ENCODE measurements around the gene TMEM184B.

Gene TMEM184B

DNA sequence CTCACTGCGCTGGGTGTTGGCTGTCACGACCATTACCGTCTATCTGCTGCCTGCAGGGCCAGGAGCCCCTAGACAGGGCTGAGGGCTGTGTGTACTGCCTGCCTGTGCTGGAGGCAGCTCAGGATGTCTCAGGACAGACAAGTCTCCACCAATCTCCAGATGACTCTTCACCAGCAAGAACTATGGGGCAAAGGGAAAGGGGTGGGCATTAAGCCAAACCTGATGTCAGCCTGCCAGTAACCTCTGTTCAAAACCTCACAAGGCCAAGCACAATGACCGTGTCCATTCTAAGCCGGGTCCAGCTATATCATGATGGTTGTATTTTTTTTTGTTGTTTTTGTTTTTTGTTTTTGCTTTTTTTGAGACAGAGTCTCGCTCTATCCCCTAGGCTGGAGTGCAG is 39.4 kb downstream of the TMEM184B start:
- H3K36me3 Mint-ChIP-seq = peaks cover 52% of the 10 kb centered on the region
- no peak for ATAC-seq
- H3K27ac Mint-ChIP-seq = no peak overlapping the region
- H3K27me3 Mint-ChIP-seq = no peaks in the 10 kb centered on the region
- no peak overlapping the region for H3K4me3 Mint-ChIP-seq
- H3K4me1 Mint-ChIP-seq = peaks cover 5% of the 10 kb centered on the region
- no peaks in the 10 kb centered on the region for H3K9me3 Mint-ChIP-seq

DNA sequence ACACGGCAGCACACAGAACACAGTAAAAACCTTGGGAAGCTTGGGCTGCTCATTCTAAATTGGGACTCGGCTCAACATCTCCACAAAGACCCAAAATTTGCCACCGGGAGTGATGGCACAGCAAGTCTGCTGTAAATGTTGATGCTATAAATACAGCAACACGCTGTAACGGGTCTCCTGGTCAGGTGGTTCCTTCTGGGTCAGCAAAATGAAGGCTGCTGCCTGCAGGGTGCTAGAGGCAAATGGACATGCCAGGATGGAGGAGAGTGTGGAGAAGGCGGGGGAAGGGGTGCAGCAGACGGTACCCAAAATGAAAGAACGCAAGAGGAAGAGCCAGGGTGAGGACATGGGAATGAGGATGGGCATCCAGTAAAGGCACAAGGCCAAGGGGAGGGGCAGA is 40.6 kb downstream of the TMEM184B start:
- Mint-ChIP-seq H3K4me1 (peaks cover 5% of the 10 kb centered on the region), H3K27ac (no peak overlapping the region), H3K4me3 (no peak overlapping the region), H3K9me3 (no peaks in the 10 kb centered on the region), H3K27me3 (no peaks in the 10 kb centered on the region), H3K36me3 (peaks cover 46% of the 10 kb centered on the region)
- ATAC-seq = no peak

DNA sequence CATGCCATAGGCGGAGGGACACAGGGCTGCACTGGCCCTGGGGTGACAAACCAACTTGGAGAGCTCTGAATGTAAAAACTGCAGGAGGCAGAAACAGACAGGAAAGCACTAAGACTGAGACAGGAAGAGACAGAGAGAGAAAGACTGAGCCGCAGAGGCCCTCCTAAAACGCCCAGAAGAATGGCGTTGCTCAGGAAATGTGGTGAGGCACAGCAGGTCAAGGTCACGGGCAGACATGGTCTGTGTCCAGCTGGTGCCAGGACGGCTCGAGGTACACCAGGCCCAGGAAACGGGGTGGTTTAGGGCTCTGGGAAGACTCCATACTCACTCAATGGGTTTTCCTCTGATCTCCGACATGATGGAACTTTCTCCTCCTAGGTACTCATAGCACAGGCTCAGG is 41.9 kb downstream of the TMEM184B start:
- peaks cover 5% of the 10 kb centered on the region for H3K4me1 Mint-ChIP-seq
- H3K27ac Mint-ChIP-seq = no peak overlapping the region

DNA sequence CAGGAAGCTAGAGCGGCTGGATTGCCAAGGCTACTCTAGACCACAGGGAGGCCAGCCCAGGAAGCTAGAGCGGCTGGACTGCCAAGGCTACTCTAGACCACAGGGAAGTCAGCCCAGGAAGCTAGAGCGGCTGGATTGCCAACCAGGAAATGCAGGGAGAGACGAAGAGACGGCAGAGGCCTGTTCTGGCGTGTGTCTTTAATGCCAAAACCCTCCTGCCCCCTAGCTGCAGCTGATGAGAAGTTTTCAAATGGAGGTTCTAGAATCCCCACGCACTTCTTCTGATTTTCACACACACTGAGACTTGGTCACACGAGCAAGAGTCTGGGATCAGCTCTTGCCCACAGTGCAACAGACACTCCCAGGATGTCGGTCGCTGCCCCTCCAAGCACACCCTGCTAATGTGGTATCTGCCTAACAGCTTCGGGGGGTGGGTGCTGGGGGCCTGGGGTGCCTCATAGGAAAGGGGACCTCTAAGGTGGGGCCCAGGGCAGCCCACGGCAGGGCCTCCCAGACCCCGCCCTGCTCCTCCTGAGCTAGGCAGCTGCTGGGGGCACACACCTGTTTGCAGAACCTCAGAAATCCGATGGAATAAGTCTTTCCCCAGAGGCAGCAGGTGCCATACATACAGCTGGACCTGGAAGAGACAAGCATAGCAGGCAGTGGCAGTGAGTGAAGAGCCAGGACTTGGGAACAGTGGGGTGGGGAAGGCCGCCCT is 42.5 kb downstream of the TMEM184B start:
- no peak for ATAC-seq
- H3K36me3 Mint-ChIP-seq = peaks cover 41% of the 10 kb centered on the region
- H3K4me1 Mint-ChIP-seq = peaks cover 5% of the 10 kb centered on the region
- H3K9me3 Mint-ChIP-seq = no peaks in the 10 kb centered on the region
- no peak overlapping the region for H3K27ac Mint-ChIP-seq
- H3K27me3 Mint-ChIP-seq = no peaks in the 10 kb centered on the region
- H3K4me3 Mint-ChIP-seq = no peak overlapping the region

More for the DNA sequence above, 41.9 kb downstream of the TMEM184B start:
- Mint-ChIP-seq H3K9me3 (no peaks in the 10 kb centered on the region), H3K27me3 (no peaks in the 10 kb centered on the region), H3K4me3 (no peak overlapping the region), H3K36me3 (peaks cover 44% of the 10 kb centered on the region)
- ATAC-seq = no peak

DNA sequence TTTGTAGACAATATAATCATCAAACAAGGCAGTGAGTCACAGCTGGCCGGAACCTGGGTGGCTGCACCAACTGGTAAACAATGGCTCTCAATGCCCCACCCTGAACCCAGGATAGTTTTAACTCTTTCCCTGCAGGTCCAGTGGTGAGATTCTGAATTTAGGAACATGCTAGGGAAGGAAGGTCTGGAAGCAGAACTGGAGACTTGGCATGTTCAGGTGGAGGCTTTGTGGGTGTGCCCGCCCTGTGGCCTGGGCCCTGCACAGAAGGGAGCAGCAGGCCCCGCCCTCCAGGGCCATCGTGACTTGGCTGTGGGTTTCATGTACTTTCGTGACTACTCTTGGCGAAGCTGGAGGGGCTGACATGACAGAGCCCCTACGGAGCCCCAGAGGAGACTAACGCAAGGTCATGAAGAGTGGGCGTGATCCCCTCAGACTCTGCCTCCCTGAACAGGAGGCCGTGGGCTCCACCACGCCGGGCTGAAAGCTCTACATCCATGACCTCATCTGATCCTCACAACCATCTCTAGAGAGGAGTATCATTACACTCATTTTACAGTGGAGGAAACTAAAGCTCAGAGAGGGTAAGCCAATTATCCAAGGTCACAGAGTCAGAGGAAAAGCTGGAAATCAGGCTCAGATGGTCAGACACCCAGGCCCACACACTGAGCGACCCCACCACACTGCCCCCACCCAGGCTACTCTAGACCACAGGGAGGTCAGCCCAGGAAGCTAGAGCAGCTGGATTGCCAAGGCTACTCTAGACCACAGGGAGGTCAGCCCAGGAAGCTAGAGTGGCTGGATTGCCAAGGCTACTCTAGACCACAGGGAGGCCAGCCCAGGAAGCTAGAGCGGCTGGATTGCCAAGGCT is 43.7 kb downstream of the TMEM184B start:
- H3K9me3 Mint-ChIP-seq = no peaks in the 10 kb centered on the region
- no peaks in the 10 kb centered on the region for H3K27me3 Mint-ChIP-seq
- H3K4me1 Mint-ChIP-seq = peaks cover 5% of the 10 kb centered on the region
- ATAC-seq = no peak
- H3K27ac Mint-ChIP-seq = no peak overlapping the region
- no peak overlapping the region for H3K4me3 Mint-ChIP-seq
- peaks cover 35% of the 10 kb centered on the region for H3K36me3 Mint-ChIP-seq

DNA sequence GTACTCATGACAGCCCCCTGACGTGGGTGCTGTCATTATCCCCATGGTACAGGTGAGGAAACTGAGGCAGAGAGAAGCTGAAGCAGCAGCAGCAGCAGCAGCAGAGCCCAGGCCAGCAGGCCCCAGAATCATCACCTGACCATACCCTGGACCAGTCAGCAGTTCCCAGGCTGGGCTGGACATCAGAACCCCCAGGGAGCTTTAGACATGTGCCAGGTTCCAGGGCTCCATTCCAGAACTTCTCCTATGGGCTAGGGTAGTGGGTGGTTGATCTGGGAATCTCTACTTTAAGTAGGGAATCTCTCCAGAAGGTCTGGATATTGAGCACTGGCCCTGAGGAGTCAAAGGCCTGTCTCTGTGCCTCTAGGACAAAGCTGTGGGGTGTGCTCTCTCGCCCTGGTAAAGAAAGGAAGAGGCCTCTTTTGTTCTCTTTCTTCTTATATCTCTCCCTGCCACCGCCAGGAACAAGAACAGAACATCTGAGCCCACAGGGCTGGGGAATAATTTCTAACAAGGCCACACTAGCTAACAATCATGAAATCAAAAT is 44.4 kb downstream of the TMEM184B start:
- ATAC-seq = no peak
- H3K27ac Mint-ChIP-seq = no peak overlapping the region
- H3K9me3 Mint-ChIP-seq = no peaks in the 10 kb centered on the region
- no peak overlapping the region for H3K4me3 Mint-ChIP-seq
- H3K4me1 Mint-ChIP-seq = peaks cover 5% of the 10 kb centered on the region
- peaks cover 35% of the 10 kb centered on the region for H3K36me3 Mint-ChIP-seq
- H3K27me3 Mint-ChIP-seq = no peaks in the 10 kb centered on the region

DNA sequence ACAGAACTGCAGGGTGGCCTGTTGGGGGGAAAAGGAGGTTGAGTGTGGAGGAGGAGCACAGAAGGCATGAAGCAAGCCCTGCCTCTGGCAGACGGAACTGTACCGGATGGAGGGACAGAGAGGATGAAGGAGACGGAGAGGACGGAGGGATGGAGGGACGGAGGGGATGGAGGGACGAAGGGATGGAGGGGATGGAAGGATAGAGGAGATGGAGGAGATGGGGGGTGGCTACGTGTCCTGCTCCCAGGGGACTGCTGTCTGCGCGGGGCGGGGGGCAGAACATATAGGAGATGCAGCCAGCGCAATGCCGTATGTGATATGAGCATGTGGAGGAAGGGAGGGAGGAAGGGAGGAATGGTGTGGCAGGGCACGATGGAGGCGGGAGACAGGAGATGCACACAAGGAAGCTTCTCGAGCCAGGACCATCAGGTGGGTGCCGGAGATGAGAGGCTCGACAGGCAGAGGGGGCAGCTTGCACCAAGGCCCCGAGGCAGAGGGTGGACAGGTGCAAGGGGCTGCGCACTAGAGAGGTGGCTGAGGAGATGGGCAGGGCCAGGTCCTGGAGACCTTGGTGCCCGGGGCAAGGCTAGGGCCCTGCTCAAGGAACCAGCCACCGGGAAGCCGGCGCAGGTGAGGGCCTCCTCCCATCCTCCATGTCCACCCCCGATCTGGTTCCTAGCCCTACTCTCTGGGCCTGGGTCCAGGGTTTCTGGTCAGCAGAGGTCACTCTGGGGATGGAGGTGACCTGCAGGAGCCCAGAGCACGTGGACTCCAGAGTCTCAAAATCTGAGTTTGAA is 45.8 kb downstream of the TMEM184B start:
- Mint-ChIP-seq H3K27me3 (no peaks in the 10 kb centered on the region), H3K27ac (no peak overlapping the region), H3K4me1 (peaks cover 5% of the 10 kb centered on the region), H3K36me3 (peaks cover 35% of the 10 kb centered on the region), H3K9me3 (no peaks in the 10 kb centered on the region), H3K4me3 (no peak overlapping the region)
- no peak for ATAC-seq

DNA sequence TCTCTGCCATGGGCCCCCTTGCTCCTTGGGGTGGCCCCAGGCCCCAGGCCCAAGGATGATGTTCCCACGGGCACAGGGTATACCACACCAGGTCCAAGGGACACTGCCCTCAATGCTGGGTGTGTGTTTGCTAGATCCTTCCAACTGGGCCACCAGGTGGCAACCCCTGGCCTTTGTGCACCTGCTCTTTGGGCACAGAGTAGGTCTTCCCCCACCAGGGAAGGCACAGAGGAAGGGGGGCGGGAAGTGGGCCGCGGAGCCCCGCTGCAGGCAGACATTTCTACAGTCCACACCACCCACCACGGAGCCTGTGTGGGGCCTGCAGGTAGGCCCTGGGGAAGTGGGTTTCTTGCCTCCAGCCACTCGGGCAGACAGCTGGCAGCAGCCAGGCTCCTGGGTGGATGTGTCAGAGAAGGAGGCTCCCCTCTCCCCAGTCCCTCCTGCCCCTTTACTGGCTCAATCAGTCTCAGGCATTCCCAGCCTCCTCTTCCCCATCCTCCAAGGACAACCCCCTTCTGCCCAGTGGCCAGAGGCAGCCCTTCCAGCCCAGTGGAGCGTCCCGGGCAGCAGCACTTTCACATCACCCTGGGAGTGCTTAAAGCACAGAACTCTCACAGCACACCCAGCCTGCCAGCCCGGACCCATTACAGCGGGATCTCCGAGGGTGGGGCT is 49.4 kb downstream of the TMEM184B start:
- no peaks in the 10 kb centered on the region for H3K9me3 Mint-ChIP-seq
- no peak for ATAC-seq
- H3K36me3 Mint-ChIP-seq = peaks cover 39% of the 10 kb centered on the region
- H3K4me3 Mint-ChIP-seq = no peak overlapping the region
- H3K4me1 Mint-ChIP-seq = peaks cover 12% of the 10 kb centered on the region
- no peak overlapping the region for H3K27ac Mint-ChIP-seq
- no peaks in the 10 kb centered on the region for H3K27me3 Mint-ChIP-seq

DNA sequence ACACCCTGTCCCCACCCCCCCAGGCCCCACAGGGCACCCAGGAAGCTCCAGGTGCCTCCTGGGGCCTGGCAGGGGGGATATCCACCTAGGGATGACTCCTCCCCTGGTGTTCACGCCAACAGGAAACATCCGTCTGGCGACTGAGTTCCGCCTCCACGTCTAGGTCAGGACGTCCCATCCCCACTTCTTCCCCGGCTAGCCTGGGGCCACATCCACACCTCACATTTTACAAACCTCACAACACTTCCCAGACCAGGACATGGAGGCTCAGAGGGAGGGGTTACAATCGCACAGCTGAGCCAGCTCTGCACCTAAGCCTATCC is 50.1 kb downstream of the TMEM184B start:
- H3K27me3 Mint-ChIP-seq = no peaks in the 10 kb centered on the region
- peaks cover 38% of the 10 kb centered on the region for H3K36me3 Mint-ChIP-seq
- no peak overlapping the region for H3K27ac Mint-ChIP-seq
- H3K9me3 Mint-ChIP-seq = no peaks in the 10 kb centered on the region
- H3K4me3 Mint-ChIP-seq = no peak overlapping the region
- ATAC-seq = no peak
- H3K4me1 Mint-ChIP-seq = peaks cover 18% of the 10 kb centered on the region

DNA sequence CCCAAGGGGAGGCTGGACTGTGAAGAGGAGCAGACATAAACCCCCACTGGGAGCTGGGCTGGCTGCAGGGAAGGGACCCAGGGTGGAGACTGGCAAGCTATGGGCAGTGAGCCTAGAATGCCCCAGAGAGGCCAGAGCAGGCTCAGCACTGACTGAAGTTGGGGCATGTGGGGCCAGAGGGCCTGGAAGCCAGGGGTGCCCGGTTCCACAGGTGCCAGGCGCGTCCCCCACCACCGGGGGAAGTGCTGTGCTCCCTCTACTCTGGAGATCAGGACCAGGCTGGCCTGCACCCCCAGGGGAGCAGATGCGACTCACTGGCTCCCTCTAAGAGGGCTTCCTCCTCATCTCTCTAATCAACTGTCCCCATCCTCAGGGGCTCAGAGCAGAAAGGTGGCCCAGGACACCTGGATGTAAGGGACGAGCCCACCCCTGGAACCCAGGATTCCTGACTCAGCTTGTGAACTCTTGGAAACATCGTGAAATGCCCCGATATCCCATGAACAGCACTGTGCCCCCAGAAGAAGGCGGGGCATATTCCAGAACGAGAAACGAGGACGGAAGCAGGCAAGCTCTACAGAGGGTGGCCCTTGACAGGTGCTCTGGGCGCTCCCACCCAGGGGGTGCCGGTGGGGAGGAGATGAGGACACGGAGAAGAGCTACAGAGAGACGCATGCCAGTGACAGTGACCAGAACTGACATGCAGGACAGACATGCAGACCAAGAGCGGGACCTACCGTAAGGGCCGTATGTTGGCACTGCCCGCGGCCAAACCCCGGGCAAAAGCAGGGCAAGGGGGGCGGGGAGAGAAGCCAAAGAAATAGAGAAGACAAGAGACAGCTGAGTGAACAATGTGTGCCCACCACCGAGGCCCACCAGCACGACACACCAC is 50.7 kb downstream of the TMEM184B start:
- no peak for ATAC-seq
- Mint-ChIP-seq H3K36me3 (peaks cover 38% of the 10 kb centered on the region), H3K9me3 (no peaks in the 10 kb centered on the region), H3K27ac (no peak overlapping the region), H3K4me3 (no peak overlapping the region), H3K4me1 (peaks cover 18% of the 10 kb centered on the region), H3K27me3 (no peaks in the 10 kb centered on the region)

DNA sequence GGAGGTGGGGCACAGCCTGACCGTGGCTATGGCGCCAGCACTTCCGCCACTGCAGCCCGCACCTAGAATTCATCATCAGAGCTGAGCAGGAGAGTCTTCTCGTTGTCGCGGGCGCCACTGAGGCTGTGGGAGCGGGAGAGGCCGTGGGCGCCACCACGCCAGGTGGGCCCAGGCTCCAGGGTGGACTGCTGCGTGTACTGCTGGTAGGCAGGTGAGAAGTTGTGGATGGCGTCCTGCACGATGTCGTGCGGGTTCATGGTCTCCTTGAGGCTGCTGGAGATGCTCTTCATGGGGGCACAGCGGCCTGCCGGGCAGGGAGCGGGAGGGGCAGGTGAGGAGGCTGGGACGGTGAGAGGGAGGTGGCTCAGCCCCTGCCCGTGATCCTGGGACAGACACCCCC is 51.4 kb downstream of the TMEM184B start:
- H3K4me3 Mint-ChIP-seq = no peak overlapping the region
- H3K4me1 Mint-ChIP-seq = peaks cover 18% of the 10 kb centered on the region
- no peaks in the 10 kb centered on the region for H3K9me3 Mint-ChIP-seq
- no peak for ATAC-seq
- peaks cover 30% of the 10 kb centered on the region for H3K36me3 Mint-ChIP-seq
- H3K27me3 Mint-ChIP-seq = no peaks in the 10 kb centered on the region
- H3K27ac Mint-ChIP-seq = no peak overlapping the region

DNA sequence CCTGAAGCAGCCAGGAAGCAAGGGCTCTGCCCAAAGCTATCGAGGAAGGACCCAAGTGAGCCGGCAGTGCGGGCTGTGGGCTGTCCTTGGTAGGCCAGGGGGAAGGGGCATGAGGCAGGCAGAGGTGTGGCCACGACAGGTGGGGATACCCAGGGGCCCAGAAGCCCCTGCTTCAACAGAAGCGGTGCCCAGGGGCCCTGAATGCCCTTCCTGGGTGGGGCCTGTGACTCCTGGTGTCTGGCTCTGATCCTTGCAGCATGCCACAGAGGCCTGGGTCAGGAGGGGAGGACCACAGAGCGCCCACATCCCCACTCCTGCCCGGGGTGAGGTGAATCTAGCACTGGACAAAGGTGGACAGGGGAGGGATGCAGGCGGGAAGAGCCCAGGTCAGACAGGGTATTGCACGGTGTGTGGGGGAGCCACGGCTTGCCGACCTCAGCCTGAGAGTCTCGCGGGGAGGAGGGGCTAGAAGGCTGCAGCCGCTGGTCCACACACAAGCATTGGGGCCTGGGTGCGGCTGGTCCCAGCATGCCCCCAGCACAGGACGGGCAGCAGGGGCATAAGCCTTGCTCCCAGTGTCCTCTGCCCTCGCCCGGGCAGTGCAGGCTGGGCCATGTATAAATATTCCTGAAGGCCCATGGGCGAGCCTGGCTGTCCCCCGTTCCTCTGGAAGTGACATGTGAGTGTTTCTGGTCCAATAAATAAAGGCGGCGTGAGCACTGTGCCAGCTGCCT is 52.0 kb downstream of the TMEM184B start:
- ATAC-seq = no peak
- Mint-ChIP-seq H3K9me3 (no peaks in the 10 kb centered on the region), H3K27me3 (no peaks in the 10 kb centered on the region), H3K27ac (no peak overlapping the region), H3K36me3 (peaks cover 30% of the 10 kb centered on the region), H3K4me3 (no peak overlapping the region), H3K4me1 (peaks cover 18% of the 10 kb centered on the region)

DNA sequence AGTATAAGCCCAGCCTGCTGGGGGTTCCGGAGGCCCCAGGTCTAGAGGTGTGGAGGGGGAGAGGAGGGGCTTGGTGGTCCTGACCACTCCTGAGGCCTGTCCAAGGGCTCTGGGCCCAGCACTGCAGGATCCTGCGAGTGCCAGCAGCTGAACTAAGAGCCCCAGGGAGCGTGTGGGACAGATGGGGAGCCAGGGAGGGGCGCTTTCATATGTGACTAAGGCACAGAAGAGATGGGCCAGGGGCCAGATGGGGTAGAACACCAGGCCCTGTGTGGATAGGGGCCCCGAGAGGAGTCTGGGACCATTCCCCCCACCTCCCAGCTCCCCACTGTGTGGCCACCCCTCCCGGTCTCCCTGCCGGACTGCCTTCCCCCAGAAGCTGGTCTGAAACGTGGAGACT is 52.6 kb downstream of the TMEM184B start:
- H3K4me3 Mint-ChIP-seq = no peak overlapping the region
- no peak for ATAC-seq

More for the DNA sequence above, 52.6 kb downstream of the TMEM184B start:
- peaks cover 24% of the 10 kb centered on the region for H3K4me1 Mint-ChIP-seq
- H3K9me3 Mint-ChIP-seq = no peaks in the 10 kb centered on the region
- no peak overlapping the region for H3K27ac Mint-ChIP-seq
- H3K36me3 Mint-ChIP-seq = peaks cover 25% of the 10 kb centered on the region
- no peaks in the 10 kb centered on the region for H3K27me3 Mint-ChIP-seq

Measured in stimulated activated memory B cell treated with anti-CD40 and anti-IgM and Interleukin-4, amounts not matched to agents 10 μg/mL and 1 μg/mL and 100 μg/mL, for 72 hours (primary cell).